OCI-LY3 (cell line): ENCODE measurements around the gene OLA1.

Source experiments
- H2AFZ ChIP-seq: fragments of 200-600, 300-600 bp; shearing (Covaris generic); 2 replicates; pipeline ENCODE4 v1.6.0; 2014; ENCODE audit warnings: antibody characterized with exemption, low read depth, low read length
- H3K27ac ChIP-seq: fragments of 200-600, 300-600 bp; sonication (generic); 2 replicates; pipeline ENCODE4 v1.5.1; 2014; ENCODE audit warnings: mild to moderate bottlenecking, low read length, moderate library complexity, mixed read lengths
- H3K27me3 ChIP-seq: fragments of 200-600, 300-600 bp; sonication (generic); 2 replicates; pipeline ENCODE4 v1.6.1; 2014; ENCODE audit warnings: low read depth, low read length, mixed read lengths
- H3K36me3 ChIP-seq: fragments of 200-600, 300-600 bp; sonication (generic); replicated peaks from 2 replicates; pipeline ENCODE3; 2014; ENCODE audit warnings: low read depth, low read length, mixed read lengths
- H3K4me1 ChIP-seq: fragments of 300-600, 200-600 bp; sonication (generic); 2 replicates; pipeline ENCODE4 v1.6.1; 2014; ENCODE audit warnings: low read length, mixed read lengths
- H3K4me2 ChIP-seq: fragments of 200-600, 300-600 bp; sonication (generic); 2 replicates; pipeline ENCODE4 v1.6.1; 2014; ENCODE audit warnings: low read length, mixed read lengths
- H3K4me3 ChIP-seq: fragments of 300-600, 200-600 bp; sonication (generic); 2 replicates; pipeline ENCODE4 v1.5.1; 2014; ENCODE audit warnings: antibody characterized with exemption, mild to moderate bottlenecking, low read length, moderate library complexity
- H3K79me2 ChIP-seq: fragments of 300-600, 200-600 bp; shearing (Covaris generic); 2 replicates; pipeline ENCODE4 v1.6.1; 2014; ENCODE audit warnings: mild to moderate bottlenecking, low read length, mixed read lengths
- H3K9ac ChIP-seq: fragments of 300-600, 200-600 bp; shearing (Covaris generic); 2 replicates; pipeline ENCODE4 v1.6.0; 2014; ENCODE audit warnings: mild to moderate bottlenecking, low read length, moderate library complexity
- H3K9me3 ChIP-seq: fragments of 200-600, 300-600 bp; shearing (Covaris generic); 2 replicates; pipeline ENCODE4 v1.6.1; 2014; ENCODE audit warnings: low read length, mixed read lengths; ENCODE audit not compliant: insufficient read depth
- H4K20me1 ChIP-seq: fragments of 200-600, 300-600 bp; sonication (generic); 2 replicates; pipeline ENCODE4 v1.6.1; 2016; ENCODE audit warnings: low read length, mixed read lengths; ENCODE audit not compliant: insufficient read depth
- EZH2phosphoT487 ChIP-seq: fragments of 200-600 bp; shearing (Covaris generic); IDR thresholded peaks from 2 replicates; pipeline ENCODE4 v1.6.1; 2018; ENCODE audit warnings: antibody characterized with exemption, mixed run types, low read depth
- TF ChIP-seq, protein P1 (sequence below): fragments of 200-600, 300-600 bp; sonication (generic); IDR thresholded peaks from 2 replicates; pipeline ENCODE4 v1.5.1; 2014; ENCODE audit warnings: antibody characterized with exemption, low read length, low read depth

The OLA1 gene

GRCh38 chr2:174025271-174026121 is 222.8 kb downstream of the OLA1 start:
- H4K20me1 ChIP-seq: no peaks in the 10 kb centered on the region
- H3K9me3 ChIP-seq: no peaks in the 10 kb centered on the region
- no peak for TF ChIP-seq EZH2phosphoT487
- no peaks in the 10 kb centered on the region for H3K36me3 ChIP-seq
- no peaks in the 10 kb centered on the region for H3K79me2 ChIP-seq
- no peak overlapping the region for H3K27ac ChIP-seq
- H3K4me1 ChIP-seq: peaks cover 25% of the 10 kb centered on the region
- H3K4me3 ChIP-seq: no peak overlapping the region
- H3K4me2 ChIP-seq: no peak overlapping the region
- peaks cover 3% of the 10 kb centered on the region; the same call in 1 of the 2 replicates for H3K27me3 ChIP-seq
- no peak overlapping the region for H2AFZ ChIP-seq
- H3K9ac ChIP-seq: no peak overlapping the region

DNA sequence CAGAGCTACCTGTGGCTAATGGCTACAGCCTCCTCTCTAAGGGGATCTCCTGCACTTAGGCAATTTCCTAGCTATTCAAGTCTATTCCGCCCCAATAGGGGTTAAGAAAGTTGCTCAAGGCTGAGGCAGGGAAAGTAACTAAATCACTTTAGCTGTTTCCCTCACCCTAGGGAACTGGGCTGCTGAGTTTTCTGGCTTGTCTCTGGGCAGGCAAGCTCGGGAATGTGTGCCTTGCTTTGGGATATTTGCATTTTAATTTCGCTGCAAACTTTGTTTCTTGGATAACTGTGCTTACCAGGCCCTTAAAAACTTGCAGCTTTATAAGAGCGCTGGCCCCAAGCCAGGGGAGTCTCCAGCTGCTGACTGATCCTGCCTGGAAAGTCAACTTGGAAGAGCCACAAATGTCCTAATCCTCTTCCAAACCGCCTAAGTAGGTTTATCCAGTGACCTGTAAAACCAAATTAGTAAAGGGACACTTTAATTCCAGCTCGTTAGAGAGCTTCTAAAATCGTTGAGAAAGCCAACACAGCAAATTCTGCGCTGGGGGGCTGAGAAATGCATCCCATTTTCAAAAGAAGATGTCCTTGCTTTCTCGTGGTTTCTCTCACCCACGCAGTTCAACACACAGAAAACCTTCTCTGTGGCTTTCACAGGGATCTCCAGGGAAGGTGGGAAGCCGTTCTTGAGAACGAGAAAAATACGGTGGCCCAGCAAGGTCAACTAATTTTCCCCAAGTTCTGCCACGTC is 223.6 kb downstream of the OLA1 start:
- Histone ChIP-seq H3K27ac (no peak overlapping the region), H3K4me2 (no peak overlapping the region), H4K20me1 (no peaks in the 10 kb centered on the region), H3K9me3 (no peaks in the 10 kb centered on the region), H3K4me3 (no peak overlapping the region), H3K4me1 (peaks cover 25% of the 10 kb centered on the region), H3K9ac (no peak overlapping the region), H2AFZ (no peak overlapping the region), H3K27me3 (no peaks in the 10 kb centered on the region), H3K79me2 (no peaks in the 10 kb centered on the region), H3K36me3 (no peaks in the 10 kb centered on the region)
- TF ChIP-seq, protein P1, sequence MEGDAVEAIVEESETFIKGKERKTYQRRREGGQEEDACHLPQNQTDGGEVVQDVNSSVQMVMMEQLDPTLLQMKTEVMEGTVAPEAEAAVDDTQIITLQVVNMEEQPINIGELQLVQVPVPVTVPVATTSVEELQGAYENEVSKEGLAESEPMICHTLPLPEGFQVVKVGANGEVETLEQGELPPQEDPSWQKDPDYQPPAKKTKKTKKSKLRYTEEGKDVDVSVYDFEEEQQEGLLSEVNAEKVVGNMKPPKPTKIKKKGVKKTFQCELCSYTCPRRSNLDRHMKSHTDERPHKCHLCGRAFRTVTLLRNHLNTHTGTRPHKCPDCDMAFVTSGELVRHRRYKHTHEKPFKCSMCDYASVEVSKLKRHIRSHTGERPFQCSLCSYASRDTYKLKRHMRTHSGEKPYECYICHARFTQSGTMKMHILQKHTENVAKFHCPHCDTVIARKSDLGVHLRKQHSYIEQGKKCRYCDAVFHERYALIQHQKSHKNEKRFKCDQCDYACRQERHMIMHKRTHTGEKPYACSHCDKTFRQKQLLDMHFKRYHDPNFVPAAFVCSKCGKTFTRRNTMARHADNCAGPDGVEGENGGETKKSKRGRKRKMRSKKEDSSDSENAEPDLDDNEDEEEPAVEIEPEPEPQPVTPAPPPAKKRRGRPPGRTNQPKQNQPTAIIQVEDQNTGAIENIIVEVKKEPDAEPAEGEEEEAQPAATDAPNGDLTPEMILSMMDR: no peak
- TF ChIP-seq EZH2phosphoT487: no peak

GRCh38 chr2:174023591-174024523 is 224.5 kb downstream of the OLA1 start:
- Histone ChIP-seq H3K79me2 (no peaks in the 10 kb centered on the region), H2AFZ (no peak overlapping the region), H3K36me3 (no peaks in the 10 kb centered on the region), H3K27me3 (no peaks in the 10 kb centered on the region), H3K4me2 (no peak overlapping the region), H4K20me1 (no peaks in the 10 kb centered on the region), H3K4me1 (peaks cover 25% of the 10 kb centered on the region), H3K9ac (no peak overlapping the region), H3K27ac (no peak overlapping the region), H3K9me3 (no peaks in the 10 kb centered on the region), H3K4me3 (no peak overlapping the region)
- TF ChIP-seq, protein P1: no peak
- TF ChIP-seq EZH2phosphoT487: no peak
